Activated CD4-positive, alpha-beta T cell treated with anti-CD3 and anti-CD28 coated beads, Interleukin-2, amount 50 U/mL, for 4 hours (primary cell): ENCODE results near the gene OSBPL5.
A peak's percentile ranks its signal among the peaks of the same experiment; 100 is the strongest.
"Not testable (repeated sequence)": the region's sequence is repeated elsewhere in the genome, so short reads cannot be mapped to it uniquely, and the experiment has no call there.

Experiments
- DNase-seq, 2 experiments: peaks; one replicate each; pipeline ENCODE4 v3.0.0-alpha.2; 2020

Gene OSBPL5

DNA sequence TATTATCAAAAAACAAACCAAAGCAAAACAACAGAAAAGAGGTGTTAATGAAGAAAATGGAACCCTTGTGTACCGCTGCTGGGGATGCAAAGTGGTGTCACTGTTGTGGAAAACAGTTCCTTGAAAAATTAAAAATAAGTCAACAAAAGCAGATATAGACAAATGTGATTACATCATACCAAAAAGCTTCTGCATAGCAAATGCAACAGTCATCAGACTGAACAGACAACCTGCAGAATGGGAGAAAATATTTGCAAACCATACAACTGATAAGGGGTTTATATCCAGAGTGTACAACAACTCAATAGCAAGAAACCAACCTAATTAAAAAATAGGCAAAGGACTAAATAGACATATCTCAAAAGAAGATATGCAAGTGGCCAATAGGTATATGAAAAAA is 85.0 kb downstream of the OSBPL5 start:
- no peak for DNase-seq

DNA sequence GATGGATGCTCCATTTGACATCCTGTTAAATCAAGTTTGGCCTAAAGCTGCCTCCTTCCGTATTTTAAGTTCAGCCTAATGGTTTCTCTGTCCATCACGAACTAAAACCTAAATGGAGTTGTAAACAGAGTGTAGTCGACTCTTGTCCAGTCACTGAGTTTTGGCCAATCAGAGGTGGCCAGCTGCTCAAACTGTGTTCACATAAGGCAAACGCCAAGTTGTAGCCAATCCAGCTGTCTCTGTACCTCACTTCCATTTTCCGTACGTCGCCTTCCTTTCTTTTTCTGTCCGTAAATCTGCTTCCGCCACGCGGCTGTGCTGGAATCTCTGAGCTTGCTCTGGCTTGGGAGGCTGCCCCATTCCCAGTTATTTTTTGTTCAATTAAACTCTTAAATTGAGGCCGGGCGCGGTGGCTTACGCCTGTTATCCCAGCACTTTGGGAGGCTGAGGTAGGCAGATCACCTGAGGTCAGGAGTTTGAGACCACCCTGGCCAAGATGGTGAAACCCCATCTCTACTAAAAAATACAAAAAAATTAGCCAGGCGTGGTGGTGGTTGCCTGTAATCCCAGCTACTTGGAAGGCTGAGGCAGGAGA is 87.2 kb downstream of the OSBPL5 start:
- no peak for DNase-seq

DNA sequence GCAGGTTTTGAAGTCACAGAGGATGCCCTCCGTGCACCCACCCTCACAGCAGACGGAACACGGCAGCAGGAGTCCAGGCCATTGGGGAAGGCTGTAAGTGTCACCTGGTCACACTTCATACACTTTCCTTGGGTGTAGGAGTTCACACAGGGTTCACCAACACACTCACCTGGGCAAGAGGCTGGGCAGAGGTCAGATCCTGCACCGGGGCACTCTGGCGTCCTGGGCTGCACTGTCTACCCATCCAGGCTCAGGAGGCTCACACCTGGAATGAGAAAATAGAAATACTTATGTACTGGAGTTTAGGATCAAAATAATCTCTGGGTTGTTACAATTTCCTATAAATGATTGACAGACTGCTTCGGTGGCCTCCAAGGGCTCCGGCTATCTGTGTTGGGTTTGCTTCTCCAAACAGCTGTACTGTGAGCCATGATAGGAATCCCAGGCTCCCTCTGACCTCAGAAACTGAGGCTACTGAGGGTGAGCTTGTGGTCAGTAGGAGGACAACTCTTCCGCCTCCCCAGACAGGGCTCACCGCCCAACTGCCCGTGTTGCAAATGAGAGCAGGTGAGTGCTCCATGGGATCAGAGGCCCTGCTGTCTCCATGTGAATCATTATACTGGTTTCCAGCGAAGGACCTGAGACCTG is 87.8 kb downstream of the OSBPL5 start:
- DNase-seq: no peak

DNA sequence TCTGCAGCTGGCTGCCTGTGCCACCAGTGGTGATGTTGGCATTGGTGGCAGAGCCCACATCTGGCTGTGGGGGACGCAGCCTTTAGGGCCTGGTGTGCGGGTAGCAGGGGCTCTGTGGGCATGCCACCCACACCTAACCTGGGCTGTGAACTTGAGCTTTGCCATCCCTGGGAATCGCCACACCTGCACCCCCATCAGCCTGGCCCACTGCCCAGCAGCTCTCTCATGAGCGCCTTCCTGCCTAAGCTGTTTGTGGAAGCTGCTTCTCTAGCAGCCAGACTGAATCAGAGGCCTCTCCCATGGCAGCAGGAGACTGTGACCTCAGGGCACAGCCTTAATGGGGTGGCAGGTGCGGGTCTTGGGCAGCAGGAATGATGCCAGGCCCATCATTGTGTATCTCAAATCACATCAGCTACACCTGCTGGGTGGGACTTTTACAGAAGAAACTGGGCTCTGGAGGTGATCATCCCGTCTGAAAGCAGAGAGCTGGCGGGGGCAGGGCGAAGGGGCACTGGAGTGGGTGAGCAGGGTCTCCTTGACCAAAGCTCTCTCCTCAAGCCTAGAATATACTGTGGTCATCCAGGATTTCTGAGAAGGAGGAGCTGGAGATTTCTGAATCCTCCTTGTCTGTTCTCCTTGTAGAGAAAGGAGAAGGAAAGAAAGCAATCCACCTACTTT is 90.1 kb downstream of the OSBPL5 start:
- no peak for DNase-seq

DNA sequence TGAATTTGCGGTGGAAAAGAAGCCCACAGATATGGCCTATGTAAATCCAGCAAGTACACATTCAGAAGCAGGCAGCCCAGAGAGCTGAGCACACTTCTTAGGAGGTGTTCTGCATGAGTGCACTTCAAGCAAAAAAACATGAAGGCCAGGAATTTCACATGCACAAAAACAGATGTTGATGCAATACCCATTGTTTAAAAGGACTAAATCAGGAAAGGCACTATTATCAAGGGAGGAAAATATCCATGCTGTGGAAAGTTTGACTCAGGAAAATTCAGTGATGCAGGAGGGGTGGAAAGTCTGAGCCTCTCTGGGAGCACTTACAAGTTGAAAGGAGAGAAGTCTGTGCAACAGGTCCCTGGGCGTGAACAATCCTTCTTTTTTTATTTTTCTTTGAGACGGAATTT is 92.1 kb downstream of the OSBPL5 start:
- DNase-seq: no peak

DNA sequence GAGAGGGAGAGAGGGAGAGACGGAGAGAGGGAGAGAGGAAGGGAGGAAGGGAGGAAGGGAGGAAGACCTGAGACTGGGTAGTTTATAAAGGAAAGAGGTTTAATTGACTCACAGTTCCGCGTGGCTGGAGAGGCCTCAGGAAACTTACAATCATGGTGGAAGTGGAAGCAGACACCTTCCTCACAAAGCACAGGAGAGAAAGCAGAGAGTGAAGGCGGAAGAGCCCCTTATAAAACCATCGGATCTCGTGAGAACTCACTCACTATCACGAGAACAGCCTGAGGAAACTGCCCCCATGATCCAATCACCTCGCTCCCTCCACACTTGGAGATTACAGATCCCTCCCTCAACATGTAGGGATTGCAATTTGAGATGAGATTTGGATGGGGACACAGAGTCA is 95.7 kb downstream of the OSBPL5 start:
- DNase-seq: no peak

DNA sequence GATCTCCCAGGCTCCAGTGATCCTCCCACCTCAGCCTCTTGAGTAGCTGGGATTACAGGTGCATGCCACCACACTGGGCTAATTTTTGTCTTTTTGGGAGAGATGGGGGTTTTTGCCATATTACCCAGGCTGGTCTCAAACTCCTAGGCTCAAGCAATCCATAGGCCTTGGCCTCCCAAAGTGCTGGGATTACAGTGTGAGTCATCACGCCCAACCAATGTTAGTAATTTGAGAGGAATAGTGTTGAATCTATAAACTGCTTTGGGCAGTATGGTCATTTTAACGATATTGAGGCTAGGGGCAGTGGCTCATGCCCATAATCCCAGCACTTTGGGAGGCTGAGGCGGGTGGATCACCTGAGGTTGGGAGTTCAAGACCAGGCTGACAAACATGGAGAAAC is 98.8 kb downstream of the OSBPL5 start:
- DNase-seq: not testable (repeated sequence)

DNA sequence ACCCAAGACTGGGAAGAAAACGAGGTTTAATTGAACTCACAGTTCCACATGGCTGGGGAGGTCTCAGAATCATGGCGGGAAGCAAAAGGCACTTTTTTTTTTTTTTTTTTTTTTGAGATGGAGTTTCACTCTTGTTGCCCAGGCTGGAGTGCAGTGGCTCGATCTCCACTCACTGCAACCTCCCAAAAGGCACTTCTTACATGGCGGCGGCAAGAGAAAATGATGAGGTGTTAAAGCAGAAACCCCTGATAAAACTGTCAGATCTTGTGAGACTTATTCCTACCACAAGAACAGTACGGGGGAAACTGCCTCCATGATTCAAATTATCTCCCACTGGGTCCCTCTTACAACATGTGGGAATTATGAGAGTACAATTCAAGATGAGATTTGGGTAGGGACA is 100.4 kb downstream of the OSBPL5 start:
- DNase-seq: not testable (repeated sequence)

DNA sequence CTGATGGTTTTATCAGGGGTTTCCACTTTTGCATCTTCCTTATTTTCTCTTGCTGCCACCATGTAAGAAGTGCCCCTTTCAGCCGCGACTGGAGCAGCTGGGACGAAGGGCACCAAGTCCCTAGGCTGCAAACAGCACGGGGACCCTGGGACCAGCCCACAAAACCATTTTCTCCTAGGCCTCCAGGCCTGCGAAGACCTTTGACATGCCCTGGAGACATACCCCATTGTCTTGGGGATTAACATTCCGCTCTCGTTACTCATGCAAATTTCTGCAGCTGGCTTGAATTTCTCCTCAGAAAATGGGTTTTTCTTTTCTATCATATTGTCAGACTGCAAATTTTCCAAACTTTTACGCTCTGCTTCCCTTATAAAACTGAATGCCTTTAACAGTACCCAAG is 101.2 kb downstream of the OSBPL5 start:
- DNase-seq: not testable (repeated sequence)

DNA sequence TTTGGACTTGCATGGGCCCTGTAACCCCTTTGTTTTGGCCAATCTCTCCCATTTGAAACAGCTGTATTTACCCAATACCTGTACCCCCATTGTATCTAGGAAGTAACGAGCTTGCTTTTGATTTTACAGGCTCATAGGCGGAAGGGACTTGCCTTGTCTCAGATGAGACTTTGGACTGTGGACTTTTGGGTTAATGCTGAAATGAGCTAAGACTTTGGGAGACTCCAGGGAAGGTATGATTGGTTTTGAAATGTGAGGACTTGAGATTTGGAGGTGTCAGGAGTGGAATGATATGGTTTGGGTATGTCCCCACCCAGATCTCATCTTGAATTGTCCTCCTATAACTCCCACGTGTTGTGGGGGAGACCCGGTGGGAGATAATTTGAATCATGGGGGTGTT is 101.7 kb downstream of the OSBPL5 start:
- not testable (repeated sequence) for DNase-seq

DNA sequence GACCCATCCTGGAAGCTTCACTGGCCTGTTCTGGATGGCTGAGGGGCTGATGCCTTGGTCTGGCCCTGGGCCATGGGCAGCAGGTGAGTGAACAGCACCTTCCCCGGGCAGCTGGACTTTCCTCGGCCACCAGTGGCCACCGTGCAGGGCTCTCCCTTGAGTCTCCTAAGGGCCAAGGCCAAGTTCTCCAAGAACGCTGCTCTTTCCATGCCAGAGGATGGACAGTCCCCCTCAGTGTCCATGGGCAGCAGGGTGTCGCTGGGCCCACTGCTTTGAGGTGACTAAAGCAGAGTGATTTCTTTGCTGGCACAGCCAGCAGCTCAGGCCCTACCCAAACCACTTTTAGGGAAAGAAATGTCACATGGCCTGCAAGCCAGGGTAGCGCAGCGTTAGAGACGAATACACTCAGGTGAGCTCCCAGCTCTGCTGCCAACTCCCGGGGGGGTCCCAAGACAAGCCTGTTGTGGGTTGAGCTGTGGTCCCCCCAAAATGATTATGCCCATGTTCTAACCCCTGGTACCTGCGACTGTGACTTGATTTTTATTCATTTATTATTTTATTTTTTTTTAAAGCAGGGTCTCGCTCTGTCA is 104.6 kb downstream of the OSBPL5 start:
- no peak for DNase-seq

DNA sequence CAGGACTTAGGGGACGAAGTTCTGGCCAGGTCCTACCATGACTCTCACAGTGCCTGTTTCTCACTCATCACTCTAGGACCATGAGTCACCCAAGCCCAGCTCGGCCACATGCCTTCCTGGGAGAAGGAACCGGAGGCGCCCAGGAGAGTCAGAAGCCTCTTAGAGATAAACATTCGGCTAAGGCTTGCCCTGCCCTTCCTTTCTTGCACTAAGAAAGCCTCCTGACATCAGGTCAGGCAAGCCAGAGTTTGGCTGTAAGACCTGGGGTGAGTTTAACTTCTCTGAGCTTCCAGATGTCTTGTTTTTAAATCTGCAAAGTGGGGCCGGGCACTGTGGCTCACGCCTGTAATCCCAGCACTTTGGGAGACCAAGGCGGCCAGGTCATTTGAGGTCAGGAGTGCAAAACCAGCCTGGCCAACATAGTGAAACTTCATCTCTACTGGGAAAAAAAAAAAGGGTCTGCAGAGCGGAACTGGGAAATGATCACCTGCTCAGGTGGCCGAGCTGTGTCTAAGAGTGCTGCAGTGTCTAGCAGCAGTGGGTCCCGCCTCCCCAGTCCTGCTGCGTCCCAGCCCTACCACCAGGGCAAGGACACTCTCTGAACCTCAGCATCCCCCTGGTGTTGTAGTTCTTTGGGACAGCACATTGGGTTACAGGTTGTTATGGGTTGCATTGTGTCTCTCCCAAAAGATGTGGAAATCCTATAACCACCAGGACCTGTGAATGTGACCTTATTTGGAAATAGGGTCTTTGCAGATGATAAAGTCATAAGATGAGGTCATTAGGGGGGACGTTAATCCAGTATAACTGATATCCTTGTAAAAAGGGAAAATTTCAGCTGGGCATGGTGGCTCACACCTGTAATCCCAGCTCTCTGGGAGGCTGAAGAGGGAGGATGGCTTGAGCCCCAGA is 106.1 kb downstream of the OSBPL5 start:
- DNase-seq: no peak

DNA sequence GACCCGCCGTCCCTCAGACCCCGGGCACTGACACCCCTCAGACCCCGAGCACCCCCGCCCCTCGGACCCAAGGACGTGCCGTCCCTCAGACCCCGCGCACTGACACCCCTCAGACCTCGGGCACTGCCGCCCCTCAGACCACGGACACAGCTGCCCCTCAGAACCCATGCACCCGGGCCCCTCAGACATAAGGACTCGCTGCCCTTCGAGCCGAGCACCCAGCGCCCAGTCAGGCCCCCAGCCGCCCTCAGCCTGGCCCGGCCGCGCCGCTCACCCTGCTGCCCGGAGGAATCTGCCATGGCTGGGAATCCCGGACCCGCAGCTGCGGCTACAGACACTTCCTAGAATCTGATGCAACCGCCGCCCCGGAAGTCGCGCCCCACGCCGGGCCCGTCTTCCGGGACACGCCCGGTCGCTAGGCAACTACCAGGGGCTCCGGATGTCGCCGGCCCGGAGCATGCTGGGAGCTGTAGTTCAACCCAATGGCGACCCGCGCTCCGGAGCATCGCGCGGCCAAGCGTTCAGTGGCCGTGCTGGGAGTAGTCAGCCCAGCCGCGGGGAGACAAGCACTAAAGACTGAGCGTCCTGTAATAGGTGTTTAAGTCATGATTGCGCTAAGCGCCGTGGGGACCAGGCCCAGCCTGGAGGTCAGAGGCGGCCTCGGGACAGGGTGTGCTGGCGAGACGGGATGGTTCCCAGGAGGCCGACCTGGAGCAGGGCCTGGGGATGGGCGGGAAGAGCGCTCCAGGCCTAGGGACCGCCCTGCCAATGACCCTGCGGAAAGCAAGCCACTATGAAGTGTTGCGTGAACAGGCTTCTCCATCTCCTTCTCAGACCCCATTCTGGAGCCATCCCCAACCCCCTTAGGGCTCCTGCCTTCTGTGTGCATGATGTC is 107.8 kb downstream of the OSBPL5 start, which contains the start of gene CARS1:
Gene CARS1, minus strand, starts transcription at position 355 of the 895 bp plus-strand sequence. Its CDS starts 56 bp downstream, at position 299.
- DNase-seq: peak; percentile 92

DNA sequence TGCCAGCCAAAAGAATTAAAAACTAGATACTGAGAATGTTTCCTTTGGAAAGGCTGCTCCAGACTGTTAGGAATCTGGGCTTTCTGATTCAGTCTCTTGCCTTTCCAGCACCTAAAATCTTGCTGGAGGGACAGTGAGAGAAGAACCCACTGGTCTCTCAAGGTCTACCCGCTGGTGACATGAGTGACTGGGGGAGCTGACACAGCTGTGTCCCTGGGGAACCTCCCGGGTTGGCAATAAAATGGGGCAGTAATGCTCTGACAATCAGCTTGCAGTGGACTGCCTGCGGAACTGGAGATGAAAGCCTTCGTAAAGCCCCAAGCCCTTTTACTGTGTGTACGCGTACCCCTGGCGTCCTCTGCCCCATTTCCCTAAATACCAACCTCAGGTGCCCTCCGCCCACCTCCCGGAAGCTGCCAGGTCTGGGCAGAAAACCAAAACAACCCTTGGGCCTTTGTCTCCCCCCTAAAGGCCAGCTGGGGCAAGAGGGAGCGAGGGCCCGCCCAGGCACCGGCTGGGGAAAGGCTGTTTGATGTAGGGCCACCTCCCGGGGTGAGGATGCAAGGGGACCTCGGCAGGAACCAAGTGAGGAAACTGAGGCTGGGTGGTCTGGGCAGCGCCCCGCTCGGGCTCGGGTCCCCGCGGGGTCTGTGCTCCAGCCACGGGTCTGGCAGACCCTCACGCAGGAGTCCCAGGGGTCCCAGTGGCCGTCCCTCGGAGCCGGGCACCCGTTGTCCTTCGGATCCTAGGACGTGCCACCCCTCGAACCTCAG is 108.6 kb downstream of the OSBPL5 start:
- peak in 1 of 2 experiments; percentile 18 for DNase-seq

DNA sequence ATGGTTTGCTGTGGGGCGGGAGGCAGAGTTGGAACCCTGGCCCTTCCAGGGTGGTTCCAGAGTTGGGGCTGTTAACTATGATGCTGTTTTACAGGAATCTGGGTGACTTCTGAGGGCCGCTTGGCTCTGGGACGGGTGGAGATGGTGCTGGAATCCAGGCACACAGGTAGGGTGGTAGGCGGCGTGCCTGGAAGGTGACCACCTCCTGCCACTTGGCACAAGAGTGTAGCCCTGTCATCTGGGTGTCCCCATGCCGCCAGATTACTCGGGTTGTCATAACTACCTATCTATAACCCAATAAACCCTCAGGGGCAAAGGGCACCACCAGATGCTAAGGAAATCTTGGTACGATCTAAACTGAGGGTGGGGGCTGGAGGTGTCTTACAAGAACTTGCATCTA is 109.2 kb downstream of the OSBPL5 start:
- no peak for DNase-seq

DNA sequence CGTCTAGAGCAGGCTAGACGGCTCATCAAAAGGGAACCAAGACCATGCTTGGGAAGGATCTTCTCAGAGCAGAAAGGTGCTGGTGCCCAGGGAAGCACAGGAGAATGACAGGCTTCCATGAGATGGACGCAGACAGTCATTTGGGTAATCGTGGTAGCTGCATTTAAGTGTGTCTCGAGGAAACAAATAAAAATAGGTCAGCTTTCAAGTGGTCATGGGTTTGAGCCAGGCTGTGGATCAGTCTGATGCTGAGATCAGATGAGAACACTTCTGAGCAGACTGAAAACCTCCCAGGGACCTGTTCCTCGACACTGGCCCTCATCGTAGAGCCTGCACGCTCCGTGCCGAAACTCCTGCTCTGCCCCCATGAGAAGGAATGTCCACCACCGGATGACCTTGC is 112.5 kb downstream of the OSBPL5 start:
- no peak for DNase-seq

DNA sequence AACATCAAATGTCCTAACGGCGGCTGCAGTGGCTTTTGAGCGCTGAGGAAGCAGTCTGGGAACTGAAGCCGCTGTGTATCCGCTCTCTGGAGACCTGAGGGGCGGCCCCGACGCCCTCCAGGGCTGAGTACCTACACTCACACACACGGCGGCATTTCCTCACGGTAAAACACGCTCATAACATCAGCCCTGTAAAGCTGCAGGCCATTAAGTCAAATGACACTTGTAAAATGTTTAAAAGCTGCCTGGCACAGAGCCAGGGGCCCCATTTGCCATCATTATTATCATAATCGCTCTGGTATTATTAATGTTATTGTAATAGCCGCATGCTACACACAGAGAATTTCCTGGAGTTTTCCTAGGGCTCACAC is 113.0 kb downstream of the OSBPL5 start:
- no peak for DNase-seq

DNA sequence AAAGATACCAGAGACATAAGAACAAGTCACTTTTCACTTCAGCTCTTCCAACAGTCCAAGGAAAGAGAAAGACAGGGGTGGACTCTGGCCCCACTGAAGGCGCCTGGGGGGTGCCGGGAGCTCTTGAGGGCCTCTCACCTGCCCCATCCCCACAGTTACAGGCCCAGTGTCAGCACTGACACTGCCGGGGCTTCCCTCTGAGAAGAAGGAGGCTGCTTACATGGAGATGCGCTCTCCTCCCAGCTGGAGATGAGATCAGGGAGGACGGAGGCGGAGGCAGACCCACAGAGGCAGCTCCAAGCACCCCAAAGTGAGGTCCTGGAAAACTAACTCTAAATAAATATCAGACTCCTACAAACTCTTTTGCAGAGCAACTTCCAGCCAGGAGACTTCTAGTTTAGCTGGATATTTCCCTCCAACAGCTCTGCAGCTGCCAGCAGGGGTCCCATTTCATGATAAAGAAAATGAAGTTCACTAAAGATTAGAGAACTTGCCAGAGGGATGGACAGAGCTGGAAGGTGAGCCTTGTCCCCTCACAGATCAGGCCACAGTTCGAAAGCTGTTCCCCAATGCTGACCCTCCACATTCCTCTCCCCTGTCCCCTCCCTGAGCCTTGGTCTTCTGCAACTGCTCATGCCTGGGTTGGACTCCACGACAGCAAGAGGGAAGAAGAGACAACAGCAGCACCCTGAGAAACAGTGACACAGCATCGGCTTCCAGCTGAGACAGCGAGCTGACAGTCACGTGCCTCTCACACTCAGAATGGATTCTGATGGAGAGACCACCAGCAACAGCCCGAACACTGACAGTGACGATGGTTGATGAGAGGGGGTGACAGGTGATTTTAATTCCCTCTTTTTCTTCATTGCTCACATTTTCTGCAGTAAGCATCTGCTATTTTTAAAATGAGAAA is 113.7 kb downstream of the OSBPL5 start:
- no peak for DNase-seq

DNA sequence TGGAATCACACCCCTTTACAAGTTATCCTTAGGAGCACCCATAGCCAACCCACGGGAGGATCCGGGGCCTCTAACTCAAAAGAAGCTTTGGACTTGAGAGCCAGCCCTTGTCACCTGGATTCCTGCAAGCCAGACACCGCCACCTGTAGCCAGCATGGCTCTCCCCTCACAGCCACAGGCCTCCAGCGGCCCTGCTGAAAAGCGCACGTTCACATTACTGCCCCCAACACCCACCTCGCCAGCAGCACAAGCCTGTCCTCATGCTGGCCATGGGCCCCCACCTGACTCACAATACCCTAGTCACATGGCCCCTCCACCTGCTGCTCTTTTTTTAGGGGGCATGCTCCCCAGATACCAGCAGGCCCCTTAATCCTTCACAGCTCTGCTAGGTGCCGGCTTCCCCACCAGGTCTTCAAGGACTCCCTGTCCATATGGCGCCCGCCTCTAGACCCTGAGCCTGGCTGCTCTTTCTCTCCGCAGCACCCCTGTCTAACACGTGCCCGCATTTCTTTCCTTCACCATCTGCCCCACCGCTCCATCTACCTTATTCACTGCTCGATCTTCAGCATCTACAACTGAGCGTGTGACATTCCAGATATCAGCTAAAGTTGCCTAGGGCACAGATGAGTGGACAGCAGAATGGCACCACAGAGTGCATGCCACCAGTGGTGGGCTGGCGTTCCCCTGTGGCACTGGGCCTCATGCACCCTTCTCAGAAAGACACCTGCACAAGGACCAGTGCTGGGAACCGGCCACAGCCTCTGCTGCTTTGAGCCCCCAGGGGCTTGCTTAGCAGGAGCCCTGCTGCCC is 114.5 kb downstream of the OSBPL5 start:
- no peak for DNase-seq
